ENCODE measurements around the gene PTPRS.

PTPRS gene

DNA sequence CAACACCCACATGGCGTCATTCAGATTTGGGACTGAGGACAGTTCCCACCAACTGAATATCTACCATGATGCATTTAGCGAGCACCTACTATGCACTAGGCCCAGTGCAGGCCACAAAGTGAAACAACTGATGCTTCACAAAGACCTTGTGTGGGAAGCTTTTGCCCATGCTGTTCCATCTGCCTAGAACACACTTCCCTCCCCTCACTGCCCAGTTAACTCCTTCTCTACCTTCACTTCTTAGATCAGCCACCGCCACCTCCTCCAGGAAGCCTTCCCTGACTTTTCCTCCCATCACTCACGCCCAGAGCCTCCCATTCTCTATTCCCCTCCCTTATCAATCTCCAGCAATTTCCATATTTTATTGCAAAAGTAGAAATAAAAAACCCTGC, 25.7 kb downstream of the PTPRS start:
- Histone ChIP-seq H3K79me1 (ENCODE audit: low read length) (no peaks in the 10 kb centered on the region), H3K4ac (ENCODE audit: low read depth, low read length) (no peak overlapping the region), H2BK5ac (ENCODE audit: low read depth, low read length, poor library complexity) (no peak overlapping the region), H4K91ac (ENCODE audit: low read depth, low read length) (no peak overlapping the region), H3K9me3 (ENCODE audit: insufficient read depth, low read depth, low read length) (peaks cover 2% of the 10 kb centered on the region), H4K8ac (ENCODE audit: low read depth, low read length) (no peak overlapping the region), H3K4me2 (ENCODE audit: low read length) (no peak overlapping the region), H3K9ac (ENCODE audit: low read length) (no peak overlapping the region), H3K4me1 (ENCODE audit: control insufficient read depth in 1 of 2, insufficient read depth in 2 of 2, low read length in 2 of 2) (no peaks in the 10 kb centered on the region), H3K14ac (ENCODE audit: low read length) (no peak overlapping the region), H3K23ac (ENCODE audit: low read length) (no peak overlapping the region), H3K18ac (ENCODE audit: low read length) (no peak overlapping the region), H2AK5ac (ENCODE audit: low read length) (no peak overlapping the region), H3K27me3 (ENCODE audit: insufficient read depth, low read length) (no peaks in the 10 kb centered on the region), H3K4me3 (ENCODE audit: low read depth, low read length) (no peak overlapping the region), H3K27ac (ENCODE audit: low read depth, low read length) (no peak overlapping the region), H2BK12ac (ENCODE audit: low read length) (no peak overlapping the region), H2BK120ac (ENCODE audit: insufficient read depth, low read length, poor library complexity) (no peak overlapping the region), H3K79me2 (ENCODE audit: control insufficient read depth, insufficient read depth, low read length, poor library complexity) (no peaks in the 10 kb centered on the region), H4K12ac (ENCODE audit: low read depth, low read length) (no peak overlapping the region), H3K36me3 (ENCODE audit: control insufficient read depth in 1 of 2, insufficient read depth in 2 of 2, low read length in 2 of 2) (no peaks in the 10 kb centered on the region), H2AFZ (ENCODE audit: insufficient read depth, low read length, poor library complexity) (no peak overlapping the region)
- 100% methylated on average over 1 of the region's 4 CpGs for WGBS (ENCODE audit: extremely low coverage, insufficient coverage, insufficient read length)
- peak in 1 of 2 donors; percentile 31 for DNase-seq

DNA sequence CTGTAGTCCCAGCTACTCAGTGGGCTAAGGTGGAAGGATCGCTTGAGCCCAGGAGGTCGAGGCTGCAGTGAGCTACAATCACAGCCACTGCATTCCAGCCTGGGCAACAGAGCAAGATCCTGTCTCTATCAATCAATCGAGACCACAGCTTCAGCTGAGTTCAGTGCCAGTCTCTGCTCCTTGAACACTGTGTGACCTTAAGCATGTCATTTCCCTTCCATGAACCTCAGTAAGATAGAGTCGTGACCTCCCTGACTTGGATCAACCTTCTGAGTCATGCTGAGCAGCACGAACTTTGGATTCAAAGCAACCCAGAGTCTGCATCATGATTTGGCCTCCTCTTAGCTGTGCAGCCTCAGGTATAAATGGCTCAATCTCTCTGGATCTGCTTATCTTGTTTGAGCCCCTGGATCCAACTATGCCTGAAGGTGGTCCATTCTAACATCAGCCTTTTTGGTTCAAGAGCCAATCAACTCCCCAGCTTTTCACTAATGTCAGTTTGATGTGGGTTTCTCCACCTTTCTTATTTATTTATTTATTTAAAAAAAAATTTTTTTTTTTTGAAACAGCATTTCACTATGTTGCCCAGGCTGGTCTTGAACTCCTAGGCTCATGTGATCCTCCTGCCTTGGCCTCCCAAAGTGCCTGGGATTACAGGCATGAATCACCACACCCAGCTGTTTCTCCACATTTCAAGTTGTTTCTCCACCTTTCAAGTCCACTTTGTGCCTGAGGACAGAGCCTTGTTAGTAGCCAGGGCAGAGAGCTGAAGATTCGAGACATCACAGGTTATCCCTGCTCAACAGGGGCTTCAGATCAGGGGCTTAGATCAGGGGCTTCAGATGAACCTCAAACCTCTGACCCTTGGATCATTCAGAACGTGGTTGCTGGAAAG, 26.4 kb downstream of the PTPRS start:
- Histone ChIP-seq H3K27ac (ENCODE audit: low read depth, low read length) (no peak overlapping the region), H2BK120ac (ENCODE audit: insufficient read depth, low read length, poor library complexity) (no peak overlapping the region), H3K4ac (ENCODE audit: low read depth, low read length) (no peak overlapping the region), H3K18ac (ENCODE audit: low read length) (no peak overlapping the region), H2AK5ac (ENCODE audit: low read length) (no peak overlapping the region), H3K4me1 (ENCODE audit: control insufficient read depth in 1 of 2, insufficient read depth in 2 of 2, low read length in 2 of 2) (no peaks in the 10 kb centered on the region), H3K4me2 (ENCODE audit: low read length) (no peak overlapping the region), H4K8ac (ENCODE audit: low read depth, low read length) (no peak overlapping the region), H3K4me3 (ENCODE audit: low read depth, low read length) (no peak overlapping the region), H3K79me1 (ENCODE audit: low read length) (no peaks in the 10 kb centered on the region), H3K9ac (ENCODE audit: low read length) (no peak overlapping the region), H3K79me2 (ENCODE audit: control insufficient read depth, insufficient read depth, low read length, poor library complexity) (no peaks in the 10 kb centered on the region), H4K12ac (ENCODE audit: low read depth, low read length) (no peak overlapping the region), H3K14ac (ENCODE audit: low read length) (no peak overlapping the region), H3K9me3 (ENCODE audit: insufficient read depth, low read depth, low read length) (peaks cover 2% of the 10 kb centered on the region), H2BK5ac (ENCODE audit: low read depth, low read length, poor library complexity) (no peak overlapping the region), H3K23ac (ENCODE audit: low read length) (no peak overlapping the region), H3K36me3 (ENCODE audit: control insufficient read depth in 1 of 2, insufficient read depth in 2 of 2, low read length in 2 of 2) (no peaks in the 10 kb centered on the region), H2AFZ (ENCODE audit: insufficient read depth, low read length, poor library complexity) (no peak overlapping the region), H3K27me3 (ENCODE audit: insufficient read depth, low read length) (no peaks in the 10 kb centered on the region), H2BK12ac (ENCODE audit: low read length) (no peak overlapping the region), H4K91ac (ENCODE audit: low read depth, low read length) (no peak overlapping the region)
- WGBS (ENCODE audit: extremely low coverage, insufficient coverage, insufficient read length) = no CpG with 5 or more reads among the region's 7 CpGs
- DNase-seq = peak; percentile 68 to 84

- Histone ChIP-seq H2BK5ac (ENCODE audit: low read depth, low read length, poor library complexity) (no peak overlapping the region), H4K8ac (ENCODE audit: low read depth, low read length) (no peak overlapping the region), H3K79me2 (ENCODE audit: control insufficient read depth, insufficient read depth, low read length, poor library complexity) (no peaks in the 10 kb centered on the region), H3K27ac (ENCODE audit: low read depth, low read length) (no peak overlapping the region), H3K36me3 (ENCODE audit: control insufficient read depth in 1 of 2, insufficient read depth in 2 of 2, low read length in 2 of 2) (no peaks in the 10 kb centered on the region), H3K27me3 (ENCODE audit: insufficient read depth, low read length) (no peaks in the 10 kb centered on the region), H2BK12ac (ENCODE audit: low read length) (no peak overlapping the region), H3K79me1 (ENCODE audit: low read length) (no peaks in the 10 kb centered on the region), H3K18ac (ENCODE audit: low read length) (no peak overlapping the region), H3K4ac (ENCODE audit: low read depth, low read length) (no peak overlapping the region), H2BK120ac (ENCODE audit: insufficient read depth, low read length, poor library complexity) (no peak overlapping the region), H3K4me1 (ENCODE audit: control insufficient read depth in 1 of 2, insufficient read depth in 2 of 2, low read length in 2 of 2) (no peaks in the 10 kb centered on the region), H3K23ac (ENCODE audit: low read length) (no peak overlapping the region), H4K12ac (ENCODE audit: low read depth, low read length) (no peak overlapping the region), H2AFZ (ENCODE audit: insufficient read depth, low read length, poor library complexity) (no peak overlapping the region), H2AK5ac (ENCODE audit: low read length) (no peak overlapping the region), H3K14ac (ENCODE audit: low read length) (no peak overlapping the region), H4K91ac (ENCODE audit: low read depth, low read length) (no peak overlapping the region), H3K4me2 (ENCODE audit: low read length) (no peak overlapping the region), H3K9me3 (ENCODE audit: insufficient read depth, low read depth, low read length) (peaks cover 4% of the 10 kb centered on the region), H3K4me3 (ENCODE audit: low read depth, low read length) (no peak overlapping the region), H3K9ac (ENCODE audit: low read length) (no peak overlapping the region)
- DNase-seq = no peak
- WGBS (ENCODE audit: extremely low coverage, insufficient coverage, insufficient read length) = no CpG with 5 or more reads among the region's 17 CpGs
These were observed 27.3 kb downstream of the PTPRS start for GRCh38 chr19:5313307-5313706.

DNA sequence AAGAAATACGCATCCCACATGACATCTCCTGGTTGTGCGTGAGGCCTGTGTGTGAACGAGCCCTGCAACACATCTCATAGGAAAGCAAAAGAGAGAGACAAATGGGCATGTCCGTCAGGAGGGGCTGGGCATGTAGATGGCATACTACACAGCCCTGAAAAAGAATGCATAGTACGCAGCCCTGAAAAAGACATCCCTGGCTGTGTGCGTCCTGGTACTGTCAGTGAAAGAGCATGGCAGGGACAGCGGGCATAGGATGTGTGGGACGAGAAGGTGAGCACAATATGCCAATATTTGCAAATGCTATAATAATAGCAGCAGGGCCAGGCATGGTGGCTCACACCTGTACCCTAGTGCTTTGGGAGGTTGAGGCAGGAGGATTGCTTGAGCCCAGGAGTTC, 28.6 kb downstream of the PTPRS start:
- Histone ChIP-seq H2BK5ac (ENCODE audit: low read depth, low read length, poor library complexity) (no peak overlapping the region), H3K23ac (ENCODE audit: low read length) (no peak overlapping the region), H3K27me3 (ENCODE audit: insufficient read depth, low read length) (no peaks in the 10 kb centered on the region), H3K9me3 (ENCODE audit: insufficient read depth, low read depth, low read length) (peaks cover 4% of the 10 kb centered on the region), H3K9ac (ENCODE audit: low read length) (no peak overlapping the region), H3K36me3 (ENCODE audit: control insufficient read depth in 1 of 2, insufficient read depth in 2 of 2, low read length in 2 of 2) (no peaks in the 10 kb centered on the region), H4K8ac (ENCODE audit: low read depth, low read length) (no peak overlapping the region), H2AFZ (ENCODE audit: insufficient read depth, low read length, poor library complexity) (no peak overlapping the region), H3K27ac (ENCODE audit: low read depth, low read length) (no peak overlapping the region), H3K18ac (ENCODE audit: low read length) (no peak overlapping the region), H4K12ac (ENCODE audit: low read depth, low read length) (no peak overlapping the region), H3K4me2 (ENCODE audit: low read length) (no peak overlapping the region), H3K4me3 (ENCODE audit: low read depth, low read length) (no peak overlapping the region), H3K14ac (ENCODE audit: low read length) (no peak overlapping the region), H4K91ac (ENCODE audit: low read depth, low read length) (no peak overlapping the region), H3K4ac (ENCODE audit: low read depth, low read length) (no peak overlapping the region), H3K79me2 (ENCODE audit: control insufficient read depth, insufficient read depth, low read length, poor library complexity) (no peaks in the 10 kb centered on the region), H3K4me1 (ENCODE audit: control insufficient read depth in 1 of 2, insufficient read depth in 2 of 2, low read length in 2 of 2) (no peaks in the 10 kb centered on the region), H2AK5ac (ENCODE audit: low read length) (no peak overlapping the region), H2BK12ac (ENCODE audit: low read length) (no peak overlapping the region), H3K79me1 (ENCODE audit: low read length) (no peaks in the 10 kb centered on the region), H2BK120ac (ENCODE audit: insufficient read depth, low read length, poor library complexity) (no peak overlapping the region)
- DNase-seq = no peak
- no CpG with 5 or more reads among the region's 8 CpGs for WGBS (ENCODE audit: extremely low coverage, insufficient coverage, insufficient read length)

Data from trophoblast cell (in vitro differentiated cells and primary cell).